Activated T-cell treated with anti-CD3 and anti-CD28 coated beads for 4 hours (primary cell): ENCODE results near the gene CTSK.
"Not testable (repeated sequence)": the region's sequence is repeated elsewhere in the genome, so short reads cannot be mapped to it uniquely, and the experiment has no call there.

Experiments used
- DNase-seq: peaks from one replicate; pipeline ENCODE4 v3.0.0-alpha.2; 2020

The CTSK gene

DNA sequence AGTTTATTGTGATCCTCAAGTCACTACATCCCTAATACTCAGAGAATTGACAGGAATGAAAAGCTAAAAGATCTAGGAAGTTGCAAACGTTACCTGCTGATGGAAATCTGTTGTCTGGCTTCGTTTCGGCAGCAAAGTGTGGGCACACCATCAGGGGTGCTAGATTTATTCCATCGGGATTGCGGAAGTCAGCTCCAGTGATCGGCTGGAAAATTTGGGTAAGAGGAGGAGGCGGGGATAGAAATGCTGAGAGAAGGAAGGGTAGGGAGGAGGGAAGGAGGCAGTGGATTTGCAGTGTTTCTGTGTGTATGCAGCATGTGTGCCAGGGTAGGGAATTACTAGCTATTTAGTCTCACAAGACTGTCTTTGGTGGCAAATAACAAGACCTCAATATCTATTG lies at the start of gene CTSK:
Gene CTSK (minus strand): TSS at position 140 of the 400 bp plus-strand sequence. CDS start 1,455 bp downstream, outside the sequence.
- DNase-seq, result no peak

DNA sequence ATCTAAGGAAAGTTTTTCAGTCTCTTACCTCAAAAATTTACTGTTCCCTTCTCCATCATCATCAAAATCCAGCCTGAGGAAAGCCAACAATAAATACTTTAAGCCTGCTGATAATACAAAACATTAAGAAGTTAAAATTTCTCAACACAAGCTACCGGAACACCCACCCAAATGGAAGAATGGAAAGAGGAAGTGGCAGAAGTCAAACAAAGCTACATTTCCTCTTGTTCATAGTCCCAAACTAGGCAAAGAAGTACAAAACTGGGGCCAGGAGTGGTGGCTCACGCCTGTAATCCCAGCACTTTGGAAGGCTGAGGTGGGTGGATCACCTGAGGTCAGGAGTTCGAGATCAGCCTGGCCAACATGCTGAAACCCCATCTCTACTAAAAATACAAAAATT lies 44.7 kb upstream of the CTSK start:
- not testable (repeated sequence) for DNase-seq

DNA sequence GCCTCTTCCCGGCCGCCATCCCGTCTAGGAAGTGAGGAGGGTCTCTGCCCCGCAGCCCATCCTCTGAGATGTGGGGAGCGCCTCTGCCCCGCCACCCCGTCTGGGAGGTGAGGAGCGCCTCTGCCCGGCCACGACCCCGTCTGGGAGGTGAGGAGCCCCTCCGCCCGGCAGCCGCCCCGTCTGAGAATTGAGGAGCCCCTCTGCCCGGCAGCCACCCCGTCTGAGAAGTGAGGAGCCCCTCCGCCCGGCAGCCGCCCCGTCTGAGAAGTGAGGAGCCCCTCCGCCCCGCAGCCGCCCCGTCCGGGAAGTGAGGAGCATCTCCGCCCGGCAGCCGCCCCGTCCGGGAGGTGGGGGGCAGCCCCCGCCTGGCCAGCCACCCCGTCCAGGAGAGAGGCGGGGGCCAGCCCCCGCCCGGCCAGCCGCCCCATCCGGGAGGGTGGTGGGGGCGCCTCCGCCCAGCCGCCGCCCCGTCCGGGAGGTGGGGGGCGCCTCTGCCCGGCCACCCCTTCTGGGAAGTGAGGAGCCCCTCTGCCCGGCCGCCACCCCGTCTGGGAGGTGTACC lies 42.8 kb upstream of the CTSK start:
- not testable (repeated sequence) for DNase-seq

DNA sequence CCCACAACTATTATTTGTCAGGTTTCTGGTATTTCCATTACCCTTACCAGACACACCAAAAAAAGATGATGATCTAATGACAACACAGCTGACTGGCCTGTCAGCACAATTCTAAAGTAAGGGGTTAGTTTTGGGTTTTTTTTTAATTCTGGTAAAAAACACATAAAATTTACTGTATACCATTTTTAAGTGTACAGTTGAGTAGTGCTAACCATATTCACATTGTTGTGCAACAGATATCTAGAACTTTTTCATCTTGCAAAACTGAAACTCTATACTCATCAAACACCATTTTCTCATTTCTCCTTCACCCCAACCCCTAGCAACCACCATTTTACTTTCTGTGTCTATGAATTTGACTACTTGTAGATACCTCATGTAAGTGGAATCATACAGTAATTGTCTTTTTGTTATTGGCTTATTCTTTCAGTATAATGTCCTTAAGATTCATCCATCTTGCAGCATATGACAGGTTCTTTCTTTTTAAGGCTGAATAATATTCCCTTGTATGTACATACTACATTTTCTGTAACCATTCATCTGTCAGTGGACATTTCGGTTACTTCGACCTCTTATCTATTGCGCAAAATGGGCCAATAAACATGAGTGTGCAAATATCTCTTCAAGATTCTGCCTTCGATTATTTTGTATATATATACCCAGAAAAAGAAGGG lies 38.5 kb upstream of the CTSK start:
- no peak for DNase-seq

DNA sequence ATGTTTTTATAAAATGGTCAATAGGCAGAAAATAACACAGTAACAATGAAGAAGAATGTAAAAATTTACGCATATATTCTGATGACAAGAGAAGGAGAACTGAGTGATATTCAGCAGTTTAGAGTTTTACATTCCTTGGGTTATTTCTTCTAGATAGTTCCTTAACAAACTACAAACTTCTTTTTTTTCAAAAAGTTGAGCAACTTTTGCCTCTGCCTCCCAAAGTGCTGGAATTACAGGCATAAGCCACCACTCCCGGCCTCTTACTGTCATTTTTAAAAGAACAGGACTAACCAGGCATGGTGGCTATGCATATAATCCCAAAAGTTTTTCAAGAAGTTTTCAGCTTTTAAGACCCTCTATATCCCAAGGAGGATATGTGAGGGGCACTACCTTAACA lies 35.4 kb upstream of the CTSK start:
- no peak for DNase-seq

DNA sequence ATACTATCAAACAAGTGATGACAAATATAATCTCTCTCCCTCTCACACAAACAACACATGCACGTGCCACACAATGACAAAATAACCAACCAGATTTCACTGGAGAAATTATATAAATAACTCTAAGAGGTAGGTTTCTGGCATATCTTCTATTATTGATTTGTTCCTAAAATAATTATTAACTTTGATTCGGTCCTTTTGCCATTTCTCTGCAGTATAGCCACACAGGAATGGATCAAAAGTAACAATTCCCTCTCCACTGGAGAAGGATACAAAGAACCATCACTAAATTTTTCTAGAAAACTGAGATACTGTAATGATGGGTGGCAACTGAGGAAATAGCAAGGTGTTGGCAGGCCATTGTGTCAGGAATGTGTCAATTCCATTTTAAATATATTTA lies 34.9 kb upstream of the CTSK start:
- no peak for DNase-seq

DNA sequence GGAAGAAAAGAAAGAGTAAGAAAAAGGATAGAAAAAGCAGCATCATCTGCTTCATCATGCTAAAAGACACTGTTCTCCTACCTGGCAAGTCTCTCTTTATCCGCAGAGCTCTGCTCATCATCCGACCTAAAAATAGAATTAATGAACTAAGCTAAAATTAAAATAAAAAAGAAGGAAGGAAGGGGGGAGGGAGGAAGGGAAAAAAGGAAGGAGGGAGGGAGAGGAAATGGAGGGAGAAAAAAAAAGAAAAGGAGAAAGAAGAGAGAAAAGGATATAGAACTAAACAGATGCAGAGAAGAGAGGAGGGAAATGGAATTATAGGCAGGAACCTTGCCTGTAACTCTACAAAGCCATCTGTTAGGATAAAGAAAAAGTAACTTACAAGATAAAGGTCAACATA lies 34.3 kb upstream of the CTSK start:
- no peak for DNase-seq

DNA sequence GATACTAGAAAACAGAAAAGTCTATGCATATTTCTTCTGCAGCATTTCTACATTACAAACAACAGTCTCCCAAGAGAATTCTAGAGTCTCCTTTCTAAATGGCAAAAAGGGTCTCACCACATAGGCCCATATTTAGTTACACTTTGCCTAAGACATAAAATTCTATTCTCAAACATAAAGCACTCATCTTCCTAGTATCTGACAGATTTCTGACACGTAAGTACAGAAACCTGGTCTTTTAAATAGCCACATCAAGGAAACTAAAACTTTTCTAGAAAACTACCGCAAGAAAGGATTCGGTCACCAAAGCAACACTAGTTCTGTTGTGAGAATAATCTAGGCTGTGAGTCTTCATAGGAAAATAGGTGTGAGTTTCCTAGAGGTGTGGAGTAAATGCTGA lies 33.6 kb upstream of the CTSK start:
- no peak for DNase-seq

DNA sequence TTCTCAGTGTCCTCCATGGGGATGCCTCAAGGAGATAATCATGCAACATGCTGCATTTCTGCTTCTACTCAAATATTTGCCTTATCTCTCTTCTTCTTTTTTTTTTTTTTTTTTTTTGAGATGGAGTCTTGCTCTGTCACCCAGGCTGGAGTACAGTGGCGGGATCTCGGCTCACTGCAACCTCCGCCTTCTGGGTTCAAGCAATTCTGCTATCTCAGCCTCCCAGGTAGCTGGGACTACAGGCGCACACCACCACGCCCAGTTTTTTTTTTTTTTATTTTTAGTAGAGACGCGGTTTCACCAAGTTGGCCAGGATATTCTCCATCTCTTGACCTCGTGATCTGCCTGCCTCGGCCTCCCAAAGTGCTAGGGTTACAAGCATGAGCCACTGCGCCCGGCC lies 32.8 kb upstream of the CTSK start:
- not testable (repeated sequence) for DNase-seq

DNA sequence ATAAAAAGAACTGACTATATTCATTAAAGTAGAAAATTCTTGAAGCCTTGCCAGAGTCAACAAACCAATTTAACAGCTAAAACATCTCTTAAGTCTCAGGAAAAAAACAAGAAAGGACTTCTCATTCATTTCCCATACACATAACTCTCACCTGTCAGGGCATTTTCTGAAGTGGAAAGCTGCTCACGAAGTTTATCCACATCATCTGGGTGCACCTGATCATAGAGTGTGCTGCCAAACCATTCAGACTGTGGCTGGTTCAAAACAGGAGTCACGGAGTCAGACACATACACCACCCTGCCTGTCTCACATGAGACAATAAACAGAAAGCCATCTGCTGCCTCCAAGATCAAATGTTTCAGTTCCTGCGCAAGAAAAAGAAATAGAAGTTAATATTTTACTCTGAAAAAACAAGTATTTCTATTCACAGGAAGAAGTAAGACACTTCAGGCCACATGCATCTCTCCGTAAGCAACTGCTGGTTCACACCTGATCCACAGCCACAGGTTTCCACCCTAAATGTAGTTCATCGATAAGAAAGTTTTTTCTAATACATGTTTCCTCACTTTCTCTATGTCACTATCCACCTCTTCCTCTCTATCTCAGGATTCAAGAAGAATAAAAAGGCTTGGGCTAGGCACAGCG lies 28.2 kb upstream of the CTSK start:
- DNase-seq, result no peak

DNA sequence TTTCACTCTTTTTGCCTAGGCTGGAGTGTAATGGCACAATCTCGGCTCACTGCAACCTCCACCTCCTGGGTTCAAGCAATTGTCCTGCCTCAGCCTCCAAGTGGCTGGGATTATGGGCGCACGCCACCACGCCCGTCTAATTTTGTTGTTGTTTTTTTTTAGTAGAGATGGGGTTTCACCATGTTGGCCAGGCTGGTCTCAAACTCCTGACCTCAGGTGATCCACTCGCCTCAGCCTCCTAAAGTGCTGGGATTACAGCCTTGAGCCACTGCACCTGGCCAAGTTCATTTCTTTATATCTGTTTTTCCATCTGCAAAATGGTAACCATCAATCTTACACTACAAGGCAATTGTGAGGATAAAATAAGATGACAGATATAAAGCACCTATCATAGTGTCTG lies 25.9 kb upstream of the CTSK start:
- DNase-seq, result not testable (repeated sequence)

DNA sequence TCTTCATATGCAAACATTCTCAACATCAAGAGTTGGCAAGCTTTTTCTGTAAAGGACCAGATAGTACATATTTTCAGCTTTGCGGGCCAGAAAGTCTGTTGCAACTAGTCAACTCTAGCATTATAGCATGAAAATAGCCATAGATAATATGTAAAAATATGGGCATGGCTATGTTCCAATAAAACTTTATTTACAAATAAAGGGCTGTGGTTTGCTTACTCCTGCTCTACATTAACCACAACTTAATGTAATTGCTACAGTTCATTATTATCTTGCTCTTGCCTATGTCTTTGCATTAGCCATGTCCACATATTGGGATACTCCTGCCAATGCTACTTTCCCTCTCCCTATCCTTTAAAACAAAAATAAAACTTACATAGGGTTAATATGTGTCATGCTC lies 24.5 kb upstream of the CTSK start:
- no peak for DNase-seq

DNA sequence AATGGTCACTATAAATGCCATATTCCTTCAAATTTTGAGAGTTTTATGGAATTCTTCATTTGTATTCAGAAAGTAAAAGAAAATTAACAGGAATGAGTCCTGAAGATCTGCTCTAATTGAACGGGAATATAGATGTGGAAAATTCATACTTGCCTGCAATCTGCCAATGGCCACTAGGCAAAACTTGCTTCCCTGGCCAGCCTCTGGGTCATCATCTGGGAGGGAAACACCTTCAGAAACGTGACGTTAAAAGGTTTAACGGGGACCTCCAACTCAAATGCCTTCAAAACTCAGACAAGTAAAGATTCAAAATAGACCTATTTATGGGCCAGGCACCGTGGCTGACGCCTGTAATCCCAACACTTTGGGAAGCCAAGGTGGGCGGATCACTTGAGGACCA lies 21.7 kb upstream of the CTSK start:
- DNase-seq, result no peak

DNA sequence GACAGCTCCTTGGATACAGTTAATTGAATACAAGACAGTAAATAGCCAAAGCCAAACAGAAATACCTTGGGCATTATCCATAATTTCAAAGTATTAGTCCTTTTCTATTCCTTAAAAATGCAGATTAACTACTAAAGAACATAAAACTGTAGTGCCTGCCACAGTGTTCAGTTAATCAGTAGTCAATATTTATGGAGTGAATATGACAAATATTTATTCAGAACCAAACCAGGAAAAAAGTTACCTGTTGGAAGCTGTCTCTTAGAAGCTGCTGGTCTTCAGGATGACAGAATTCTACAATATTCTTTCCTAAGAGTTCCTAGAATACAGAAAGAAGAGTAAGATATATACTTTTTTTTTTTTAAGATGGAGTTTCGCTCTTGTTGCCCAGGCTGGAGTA lies 18.2 kb upstream of the CTSK start:
- no peak for DNase-seq

DNA sequence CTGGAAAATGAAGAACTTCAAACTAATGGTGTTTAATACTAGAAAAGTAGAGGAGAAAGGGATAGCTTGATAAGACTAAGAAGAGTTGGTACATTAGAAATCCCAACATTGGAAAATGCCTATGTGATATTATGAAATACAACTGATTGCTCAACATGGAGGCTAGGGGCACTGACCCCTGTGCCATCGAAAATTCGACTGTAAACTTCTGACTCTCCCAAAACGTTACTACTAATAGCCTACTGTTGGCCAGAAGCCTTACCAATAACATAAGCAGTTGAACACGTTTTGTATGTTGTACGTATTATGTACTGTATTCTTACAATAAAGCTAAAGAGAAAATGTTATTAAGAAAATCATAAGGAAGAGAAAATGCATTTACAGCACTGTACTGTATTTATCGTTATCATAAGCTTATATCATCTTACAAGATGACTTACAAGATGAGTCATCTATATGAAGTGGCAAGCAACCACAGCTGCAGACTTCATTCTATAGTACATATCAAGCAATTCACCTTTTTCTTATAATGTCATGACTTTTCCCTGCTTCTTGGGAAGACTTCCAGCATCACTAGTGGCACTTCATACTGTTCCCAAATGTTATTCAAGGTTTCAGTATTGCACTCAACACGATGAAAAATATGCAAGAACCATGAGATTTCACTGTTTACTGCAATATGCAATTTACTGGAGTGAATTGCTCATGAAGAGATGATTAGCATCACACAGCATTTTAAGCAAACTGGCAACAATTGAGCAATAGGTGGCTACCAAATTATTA lies 12.9 kb upstream of the CTSK start:
- no peak for DNase-seq

DNA sequence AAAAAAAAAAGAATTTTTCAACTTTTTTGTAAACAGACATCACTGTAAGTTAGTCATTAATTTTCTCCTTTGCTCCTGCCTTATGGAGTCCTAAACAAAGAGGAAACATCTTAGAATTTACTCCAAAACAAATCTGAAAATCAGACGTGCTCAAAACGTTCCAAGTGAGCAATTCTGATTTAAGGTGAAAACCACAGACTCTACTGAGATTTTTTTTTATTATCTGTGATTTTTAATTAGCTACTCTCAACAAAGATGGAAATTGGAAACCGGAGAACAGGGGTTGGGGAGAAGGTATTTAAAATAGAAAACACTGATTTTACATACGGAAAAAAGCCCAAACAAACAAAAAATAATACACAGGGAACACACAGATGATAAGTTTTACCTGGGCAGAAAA lies 7.8 kb upstream of the CTSK start:
- no peak for DNase-seq

DNA sequence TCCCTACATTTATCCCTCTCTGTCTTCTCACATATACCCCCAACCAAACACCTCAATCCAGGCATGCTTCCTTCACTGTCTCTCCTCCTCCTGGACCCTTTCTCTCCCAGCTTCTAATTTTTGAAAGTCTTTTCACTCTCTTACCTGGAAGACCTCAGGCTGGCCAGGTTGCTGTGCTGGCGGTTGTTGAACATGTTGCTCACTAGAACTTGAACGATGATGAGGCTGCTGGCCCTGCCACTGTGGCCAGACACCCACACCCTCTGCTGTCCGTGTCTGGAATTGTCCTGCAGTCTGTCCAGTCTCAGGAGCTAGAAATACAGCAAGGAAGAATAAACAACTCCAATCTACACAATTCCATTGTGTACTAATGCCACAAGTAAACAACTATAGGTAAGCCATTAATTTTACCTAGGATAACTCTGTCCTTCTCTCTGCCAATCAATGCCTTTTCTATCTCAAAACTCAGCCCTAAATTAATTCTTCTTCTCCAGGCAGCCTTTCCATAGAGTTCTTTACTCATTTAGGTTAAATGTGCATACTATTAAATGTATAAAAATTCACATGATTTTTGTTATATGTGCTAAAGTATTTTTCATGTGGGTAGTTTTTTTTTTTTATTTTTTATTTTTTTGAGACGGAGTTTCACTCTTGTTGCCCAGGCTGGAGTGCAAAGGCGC lies 5.1 kb upstream of the CTSK start:
- DNase-seq, result no peak

DNA sequence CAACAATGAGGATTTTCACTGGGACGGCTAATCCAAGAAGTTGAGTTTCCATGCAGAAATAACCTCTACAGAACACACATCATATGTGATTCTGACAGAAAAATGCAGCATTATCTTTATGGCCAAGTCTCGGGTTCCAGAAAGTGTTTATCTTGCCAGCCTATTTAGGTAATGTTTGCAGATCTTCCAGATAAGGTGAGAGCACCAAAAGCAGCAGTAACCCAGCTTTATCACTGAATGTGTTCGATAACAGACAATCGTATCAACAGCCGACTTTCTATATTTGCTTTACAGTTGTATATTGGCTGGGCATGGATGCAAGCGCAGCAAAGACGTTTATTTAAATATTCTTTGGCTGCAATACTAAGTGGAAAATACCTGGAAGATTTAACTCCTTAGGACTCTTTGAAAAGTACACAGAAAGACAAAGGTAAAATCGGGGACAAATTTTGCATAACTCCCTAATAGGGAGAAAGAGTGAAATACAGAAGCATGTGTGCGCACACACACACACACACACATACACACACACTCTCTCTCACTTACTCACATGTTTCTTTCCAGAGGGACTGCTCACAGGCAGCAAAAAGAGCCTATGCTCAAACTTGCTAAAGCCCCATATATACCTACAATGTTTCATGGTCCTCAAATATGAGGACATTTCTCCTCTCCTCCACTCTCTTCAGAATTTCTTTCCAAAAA lies 3.0 kb upstream of the CTSK start:
- no peak for DNase-seq

DNA sequence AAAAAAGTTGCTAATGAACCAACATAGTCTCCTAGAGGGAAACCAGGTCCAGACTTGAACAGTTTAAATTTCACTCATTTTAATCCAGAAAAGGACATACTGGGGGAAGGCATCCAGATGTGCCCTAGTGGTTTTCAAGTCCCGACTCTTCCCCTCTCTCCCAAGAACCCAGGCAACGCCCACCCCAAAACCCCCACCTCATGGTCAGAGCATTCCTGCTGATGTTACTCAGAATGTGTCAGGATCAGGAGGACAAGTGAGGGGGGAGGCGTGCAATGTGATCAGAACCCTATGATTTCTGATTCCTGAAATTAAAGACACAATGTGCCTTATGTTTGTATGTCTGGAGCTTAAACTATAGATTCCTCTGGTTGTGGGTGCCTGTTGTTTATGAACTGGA lies 1.6 kb upstream of the CTSK start:
- DNase-seq, result no peak

DNA sequence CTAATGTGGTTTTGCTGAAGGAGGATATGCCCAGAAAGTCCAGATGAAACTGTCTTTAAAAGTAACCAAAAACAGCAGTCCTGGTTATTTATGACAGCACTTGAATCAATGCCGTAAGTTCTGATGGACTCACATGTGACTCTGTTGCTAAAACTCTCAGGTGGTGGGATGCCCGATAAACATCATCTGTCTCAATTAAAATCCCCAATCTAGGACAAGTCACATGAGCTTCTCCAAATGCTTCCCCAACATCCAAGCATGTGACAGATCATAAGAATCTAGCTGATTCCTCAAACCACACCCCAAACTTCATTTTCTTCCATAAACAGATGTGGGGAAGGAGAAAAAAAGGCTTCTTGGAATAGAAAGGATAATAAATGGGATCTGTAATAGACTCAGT lies 786 bp upstream of the CTSK start:
- DNase-seq, result no peak

DNA sequence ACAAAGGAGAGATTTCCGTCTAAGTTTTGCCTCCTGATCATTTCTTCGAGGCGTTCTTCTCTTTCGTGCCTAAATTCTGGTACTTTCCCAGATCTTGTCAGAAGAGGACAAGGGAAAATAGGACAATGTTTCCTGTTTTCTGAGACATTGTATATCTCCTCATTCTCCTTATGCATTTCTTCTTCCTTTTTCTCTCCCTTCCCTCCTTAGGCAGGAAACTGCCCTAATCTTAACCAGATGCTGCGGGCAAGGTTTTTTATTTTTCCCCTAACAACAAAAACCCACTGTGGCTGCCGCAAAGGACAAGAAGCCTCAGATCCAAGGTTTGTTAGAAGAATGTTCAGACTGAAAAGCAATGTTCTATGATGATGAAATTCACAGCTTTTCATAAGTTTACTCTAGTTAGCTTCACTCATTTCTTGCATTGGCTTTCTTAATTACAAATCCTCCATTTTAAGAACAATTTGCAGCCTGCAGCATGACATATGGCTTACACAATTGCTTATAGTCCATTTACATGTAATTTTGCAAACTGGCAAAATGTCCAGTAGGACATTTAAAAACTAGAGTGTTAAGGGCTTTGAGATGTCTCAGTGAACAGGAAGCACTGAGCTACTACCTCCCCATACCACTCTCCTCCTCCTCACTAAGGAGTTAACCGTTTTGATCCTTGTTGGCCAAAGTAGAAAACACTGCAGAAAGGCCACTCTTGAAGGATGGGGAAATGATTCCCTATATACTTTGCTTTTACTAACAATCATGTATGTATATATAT lies 624 bp downstream of the CTSK start:
- DNase-seq, result no peak

DNA sequence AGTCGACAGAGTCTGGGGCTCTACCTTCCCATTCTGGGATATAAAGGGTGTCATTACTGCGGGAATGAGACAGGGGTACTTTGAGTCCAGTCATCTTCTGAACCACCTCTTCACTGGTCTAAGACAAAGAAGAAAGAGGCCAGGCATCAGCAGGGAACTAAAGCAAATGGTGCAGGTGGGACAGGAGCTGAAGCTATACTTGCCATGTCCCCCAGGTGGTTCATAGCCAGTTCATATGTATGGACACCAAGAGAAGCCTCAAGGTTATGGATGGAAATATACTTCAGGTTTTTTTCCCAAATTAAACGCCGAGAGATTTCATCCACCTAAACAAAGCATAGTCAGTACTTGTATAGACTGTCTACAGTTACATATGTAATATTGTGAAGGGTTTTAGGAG lies 2.2 kb downstream of the CTSK start:
- DNase-seq, result no peak
